GM21619 (cell line): ENCODE data around the gene MYH11.
"Not testable (repeated sequence)": the region's sequence is repeated elsewhere in the genome, so short reads cannot be mapped to it uniquely, and the experiment has no call there.

ENCODE experiments used
- ATAC-seq: cut with Tn5 transposase; IDR thresholded peaks from one replicate; pipeline ENCODE4 v1.9.1; 2021; ENCODE audit not compliant: unreplicated experiment

The MYH11 gene

GRCh38 chr16:15686287-15686686, 170.5 kb downstream of the MYH11 start:
- no peak for ATAC-seq

- ATAC-seq, result no peak
Observed at GRCh38 chr16:15682105-15682570, 174.7 kb downstream of the MYH11 start.

- no peak for ATAC-seq
Observed at GRCh38 chr16:15677447-15677846, 179.4 kb downstream of the MYH11 start.

GRCh38 chr16:15676506-15676905, 180.3 kb downstream of the MYH11 start:
- no peak for ATAC-seq

GRCh38 chr16:15674571-15674970, 182.3 kb downstream of the MYH11 start:
- no peak for ATAC-seq

- no peak for ATAC-seq
Observed at GRCh38 chr16:15672514-15673167, 184.2 kb downstream of the MYH11 start.

GRCh38 chr16:15672127-15672513, 184.7 kb downstream of the MYH11 start:
- not testable (repeated sequence) for ATAC-seq

- no peak for ATAC-seq
Observed at GRCh38 chr16:15671530-15672117, 185.2 kb downstream of the MYH11 start.

GRCh38 chr16:15667091-15667742, 189.6 kb downstream of the MYH11 start:
- no peak for ATAC-seq

- ATAC-seq, result no peak
Observed at GRCh38 chr16:15665107-15665506, 191.7 kb downstream of the MYH11 start.

GRCh38 chr16:15660203-15660601, 196.6 kb downstream of the MYH11 start:
- no peak for ATAC-seq

GRCh38 chr16:15658556-15658955, 198.3 kb downstream of the MYH11 start:
- no peak for ATAC-seq

GRCh38 chr16:15658149-15658548, 198.7 kb downstream of the MYH11 start:
- no peak for ATAC-seq

GRCh38 chr16:15655561-15655960, 201.3 kb downstream of the MYH11 start:
- ATAC-seq, result not testable (repeated sequence)

- no peak for ATAC-seq
Observed at GRCh38 chr16:15654591-15654990, 202.2 kb downstream of the MYH11 start.

GRCh38 chr16:15653227-15653626, 203.6 kb downstream of the MYH11 start:
- ATAC-seq, result no peak
